Right lobe of liver (tissue), 4 donors: ENCODE measurements around the gene SEZ6L.

Experiments used
- POLR2A ChIP-seq: fragments of 450-650 bp; IDR thresholded peaks from one replicate; pipeline ENCODE4 v1.6.1; 2017; ENCODE audit warnings: antibody characterized with exemption, mild to moderate bottlenecking
- TF ChIP-seq, protein P1 (sequence below), 4 donors: fragments of 200-600 bp in 3 of 4; fragments of 450-650 bp in 1 of 4; IDR thresholded peaks; one replicate each; pipeline versions ENCODE4 v1.5.1 to v1.8.0; 2016 to 2022; ENCODE audit warnings: antibody characterized with exemption in 4 of 4, mild to moderate bottlenecking in 2 of 4
- donor health status: DM: no; HTN: no; CAD: no.
- donor health status: DM: no; HTN: no; CAD: no.
- donor health status: DM: no; HTN: yes; CAD: no.

DNA sequence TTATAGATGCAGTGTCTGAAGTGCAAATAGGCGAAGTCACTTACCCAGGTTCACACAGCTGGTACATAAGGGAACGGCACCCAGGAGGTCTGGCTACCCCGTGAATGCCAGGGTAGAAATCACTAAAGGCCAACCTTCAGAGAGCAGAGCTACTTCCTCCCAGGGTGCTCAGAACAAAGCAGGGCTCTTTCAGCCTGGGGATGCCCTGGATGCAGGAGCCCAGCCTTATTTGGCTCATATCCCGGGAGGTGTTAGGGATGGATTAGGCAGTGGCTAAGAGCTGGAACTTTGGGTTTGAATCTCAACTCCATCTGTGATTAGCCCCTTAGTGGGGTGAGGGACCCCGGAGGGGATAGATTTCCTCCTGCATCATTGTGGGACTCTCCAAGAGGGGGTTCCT lies 226.7 kb downstream of the SEZ6L start:
- TF ChIP-seq, protein P1, sequence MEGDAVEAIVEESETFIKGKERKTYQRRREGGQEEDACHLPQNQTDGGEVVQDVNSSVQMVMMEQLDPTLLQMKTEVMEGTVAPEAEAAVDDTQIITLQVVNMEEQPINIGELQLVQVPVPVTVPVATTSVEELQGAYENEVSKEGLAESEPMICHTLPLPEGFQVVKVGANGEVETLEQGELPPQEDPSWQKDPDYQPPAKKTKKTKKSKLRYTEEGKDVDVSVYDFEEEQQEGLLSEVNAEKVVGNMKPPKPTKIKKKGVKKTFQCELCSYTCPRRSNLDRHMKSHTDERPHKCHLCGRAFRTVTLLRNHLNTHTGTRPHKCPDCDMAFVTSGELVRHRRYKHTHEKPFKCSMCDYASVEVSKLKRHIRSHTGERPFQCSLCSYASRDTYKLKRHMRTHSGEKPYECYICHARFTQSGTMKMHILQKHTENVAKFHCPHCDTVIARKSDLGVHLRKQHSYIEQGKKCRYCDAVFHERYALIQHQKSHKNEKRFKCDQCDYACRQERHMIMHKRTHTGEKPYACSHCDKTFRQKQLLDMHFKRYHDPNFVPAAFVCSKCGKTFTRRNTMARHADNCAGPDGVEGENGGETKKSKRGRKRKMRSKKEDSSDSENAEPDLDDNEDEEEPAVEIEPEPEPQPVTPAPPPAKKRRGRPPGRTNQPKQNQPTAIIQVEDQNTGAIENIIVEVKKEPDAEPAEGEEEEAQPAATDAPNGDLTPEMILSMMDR (IDR thresholded peaks at IDR 0.05) = no peak
- TF ChIP-seq POLR2A = no peak
